Cardiac muscle cell (in vitro differentiated cells and primary cell): ENCODE results near the gene FBXL19. TPM values are rescaled to one million over a fixed set of nuclear protein-coding genes. Genes with fewer than 3 reads are reported as not detected.
"Not testable (repeated sequence)": the region's sequence is repeated elsewhere in the genome, so short reads cannot be mapped to it uniquely, and the experiment has no call there.

ENCODE experiments used
- DNase-seq, 2 donors: peaks; one replicate each; pipeline versions ENCODE4 v3.0.0 to v3.0.0-alpha.2; 2010 to 2017; ENCODE audit warnings: low read depth in 1 of 2, low spot score in 1 of 2
- H3K27ac ChIP-seq: fragments of 200-600 bp; sonication (generic); 2 replicates; pipeline ENCODE4 v1.5.1; 2016
- H3K27me3 ChIP-seq: fragments of 200-600 bp; sonication (generic); 2 replicates; pipeline ENCODE4 v1.6.0; 2016; ENCODE audit warnings: control low read depth
- H3K36me3 ChIP-seq: fragments of 200-600 bp; sonication (generic); 2 replicates; pipeline ENCODE4 v1.5.1; 2016; ENCODE audit warnings: control low read depth
- H3K4me1 ChIP-seq: fragments of 200-600 bp; sonication (generic); 2 replicates; pipeline ENCODE4 v1.8.1; 2017; ENCODE audit warnings: low read depth, mild to moderate bottlenecking, mixed run types
- H3K4me3 ChIP-seq: fragments of 200-600 bp; sonication (generic); 2 replicates; pipeline ENCODE4 v1.5.1; 2016; ENCODE audit warnings: mild to moderate bottlenecking
- H3K9me3 ChIP-seq: fragments of 200-600 bp; sonication (generic); 2 replicates; pipeline ENCODE4 v1.5.1; 2017; ENCODE audit warnings: low read depth, mild to moderate bottlenecking, control low read depth
- polyA plus RNA-seq: library from polyadenylated mRNA; unstranded; fragments of >200 nt; fragmentation: Nextera tagmentation; extraction: Ambion mirVana; gene quantifications from 2 replicates; pipeline ENCODE4 v1.2.1, GENCODE V29; 2016
- total RNA-seq: library from RNA; depleted of rRNA; stranded (reverse); fragments of >200 nt; gene quantifications from 2 replicates; pipeline ENCODE4 v1.2.3, GENCODE V29; 2016
- TF ChIP-seq, protein P1 (sequence below): IDR thresholded peaks from 2 replicates; pipeline ENCODE4 v1.5.1; 2012; ENCODE audit warnings: low read depth, mild to moderate bottlenecking, low read length

The FBXL19 gene
- total and polyA plus RNA-seq, 2 experiments from 2014 or later, result 4.0 to 60.0 TPM

- TF ChIP-seq, protein P1, sequence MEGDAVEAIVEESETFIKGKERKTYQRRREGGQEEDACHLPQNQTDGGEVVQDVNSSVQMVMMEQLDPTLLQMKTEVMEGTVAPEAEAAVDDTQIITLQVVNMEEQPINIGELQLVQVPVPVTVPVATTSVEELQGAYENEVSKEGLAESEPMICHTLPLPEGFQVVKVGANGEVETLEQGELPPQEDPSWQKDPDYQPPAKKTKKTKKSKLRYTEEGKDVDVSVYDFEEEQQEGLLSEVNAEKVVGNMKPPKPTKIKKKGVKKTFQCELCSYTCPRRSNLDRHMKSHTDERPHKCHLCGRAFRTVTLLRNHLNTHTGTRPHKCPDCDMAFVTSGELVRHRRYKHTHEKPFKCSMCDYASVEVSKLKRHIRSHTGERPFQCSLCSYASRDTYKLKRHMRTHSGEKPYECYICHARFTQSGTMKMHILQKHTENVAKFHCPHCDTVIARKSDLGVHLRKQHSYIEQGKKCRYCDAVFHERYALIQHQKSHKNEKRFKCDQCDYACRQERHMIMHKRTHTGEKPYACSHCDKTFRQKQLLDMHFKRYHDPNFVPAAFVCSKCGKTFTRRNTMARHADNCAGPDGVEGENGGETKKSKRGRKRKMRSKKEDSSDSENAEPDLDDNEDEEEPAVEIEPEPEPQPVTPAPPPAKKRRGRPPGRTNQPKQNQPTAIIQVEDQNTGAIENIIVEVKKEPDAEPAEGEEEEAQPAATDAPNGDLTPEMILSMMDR, result no peak
- no peak overlapping the region for H3K27ac ChIP-seq
- H3K27me3 ChIP-seq, result no peaks in the 10 kb centered on the region
- DNase-seq, result no peak
- peaks cover 18% of the 10 kb centered on the region for H3K4me1 ChIP-seq
- no peak overlapping the region for H3K4me3 ChIP-seq
- peaks cover 15% of the 10 kb centered on the region for H3K36me3 ChIP-seq
- H3K9me3 ChIP-seq, result no peaks in the 10 kb centered on the region
Measured at GRCh38 chr16:30929167-30929566, 5.8 kb downstream of the FBXL19 start.

DNA sequence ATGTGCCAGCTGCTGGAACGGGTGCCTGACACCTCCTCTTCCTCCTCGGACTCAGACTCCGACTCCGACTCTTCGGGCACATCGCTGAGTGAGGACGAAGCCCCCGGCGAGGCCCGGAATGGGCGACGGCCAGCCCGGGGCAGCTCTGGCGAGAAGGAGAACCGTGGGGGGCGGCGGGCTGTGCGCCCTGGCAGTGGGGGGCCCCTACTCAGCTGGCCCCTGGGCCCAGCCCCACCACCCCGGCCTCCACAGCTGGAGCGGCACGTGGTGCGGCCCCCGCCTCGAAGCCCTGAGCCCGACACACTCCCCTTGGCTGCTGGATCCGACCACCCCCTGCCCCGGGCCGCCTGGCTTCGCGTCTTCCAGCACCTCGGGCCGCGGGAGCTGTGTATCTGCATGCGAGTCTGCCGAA lies 6.8 kb downstream of the FBXL19 start:
- H3K36me3 ChIP-seq, result peaks cover 15% of the 10 kb centered on the region
- DNase-seq, result no peak
- no peak overlapping the region for H3K4me3 ChIP-seq
- TF ChIP-seq, protein P1, result no peak
- peak overlapping the region; percentile 88 for H3K27ac ChIP-seq
- H3K9me3 ChIP-seq, result no peaks in the 10 kb centered on the region
- no peaks in the 10 kb centered on the region for H3K27me3 ChIP-seq
- peaks cover 18% of the 10 kb centered on the region for H3K4me1 ChIP-seq

DNA sequence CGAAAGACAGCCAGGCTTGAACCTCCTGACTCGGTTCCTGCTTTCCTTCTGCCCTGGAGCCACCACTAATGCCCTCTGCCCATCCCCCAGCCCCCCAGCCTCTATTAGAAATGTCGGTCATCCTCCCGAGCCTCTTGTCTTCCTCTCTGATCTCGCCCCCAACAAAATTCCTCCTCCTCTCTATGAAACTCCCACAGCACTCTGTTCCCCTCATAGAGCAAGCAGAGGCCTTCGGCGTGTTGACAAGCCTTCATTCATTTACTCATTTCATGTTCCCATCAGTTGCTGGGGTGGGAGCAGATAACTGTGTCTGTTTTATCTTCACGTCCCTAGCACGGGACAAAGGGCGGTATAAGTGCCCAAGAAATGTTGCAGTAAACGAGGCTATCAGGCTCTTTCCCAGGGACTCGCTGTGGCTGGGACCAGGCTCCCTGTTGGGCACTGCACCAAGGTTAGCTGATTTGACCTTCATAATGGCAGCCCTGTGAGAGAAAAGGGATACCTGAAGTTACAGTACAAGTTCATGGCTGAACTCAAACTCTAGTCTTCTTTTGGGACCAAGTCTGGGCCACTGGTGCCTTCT lies 7.8 kb downstream of the FBXL19 start:
- no peaks in the 10 kb centered on the region for H3K9me3 ChIP-seq
- TF ChIP-seq, protein P1, result no peak
- H3K27ac ChIP-seq, result peak overlapping the region; percentile 88
- no peaks in the 10 kb centered on the region for H3K27me3 ChIP-seq
- H3K4me1 ChIP-seq, result peaks cover 18% of the 10 kb centered on the region
- DNase-seq, result peak in 1 of 2 donors; percentile 37
- peaks cover 15% of the 10 kb centered on the region for H3K36me3 ChIP-seq
- H3K4me3 ChIP-seq, result no peak overlapping the region

DNA sequence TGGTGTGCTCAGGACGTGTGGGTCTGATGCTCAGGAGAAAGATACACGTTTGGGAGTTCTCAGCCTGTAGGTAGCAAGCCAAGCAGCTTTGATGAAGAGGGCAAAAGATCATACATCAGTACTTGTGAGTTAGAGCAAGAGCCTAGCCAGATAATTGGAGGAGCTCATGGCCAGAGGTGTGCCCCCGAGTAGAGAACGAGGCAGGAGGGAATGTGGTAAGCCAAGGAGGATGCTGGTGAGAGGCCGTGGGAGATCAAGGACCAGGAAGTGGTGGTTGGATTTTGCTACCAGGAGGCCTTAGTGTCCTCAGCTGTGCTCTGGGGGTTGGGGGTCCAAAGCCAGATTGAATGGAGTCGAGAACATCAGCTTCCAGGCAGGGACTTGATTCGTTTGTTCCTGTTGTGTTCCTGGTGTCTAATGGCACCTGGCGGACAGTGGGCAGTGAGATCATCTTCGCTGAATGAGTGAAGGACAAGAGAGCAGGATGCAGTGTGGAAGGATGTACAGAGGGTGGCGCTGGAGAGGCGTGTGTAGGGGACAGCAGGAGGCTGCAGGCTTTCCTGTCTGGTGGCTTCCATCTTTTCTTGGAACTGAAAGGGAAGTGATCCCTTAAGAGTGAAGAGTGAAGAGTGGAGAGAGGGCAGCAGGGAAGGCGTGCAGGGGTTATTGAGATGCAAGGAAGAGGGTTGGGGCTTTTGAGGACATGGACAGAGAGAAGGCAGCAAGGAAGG lies 11.6 kb downstream of the FBXL19 start:
- H3K27me3 ChIP-seq, result no peaks in the 10 kb centered on the region
- H3K9me3 ChIP-seq, result no peaks in the 10 kb centered on the region
- H3K4me1 ChIP-seq, result peaks cover 14% of the 10 kb centered on the region
- peak overlapping the region; percentile 43 for H3K27ac ChIP-seq
- TF ChIP-seq, protein P1, result peak; percentile 66
- H3K36me3 ChIP-seq, result peaks cover 14% of the 10 kb centered on the region
- H3K4me3 ChIP-seq, result no peak overlapping the region
- DNase-seq, result peak; percentile 53 to 58

DNA sequence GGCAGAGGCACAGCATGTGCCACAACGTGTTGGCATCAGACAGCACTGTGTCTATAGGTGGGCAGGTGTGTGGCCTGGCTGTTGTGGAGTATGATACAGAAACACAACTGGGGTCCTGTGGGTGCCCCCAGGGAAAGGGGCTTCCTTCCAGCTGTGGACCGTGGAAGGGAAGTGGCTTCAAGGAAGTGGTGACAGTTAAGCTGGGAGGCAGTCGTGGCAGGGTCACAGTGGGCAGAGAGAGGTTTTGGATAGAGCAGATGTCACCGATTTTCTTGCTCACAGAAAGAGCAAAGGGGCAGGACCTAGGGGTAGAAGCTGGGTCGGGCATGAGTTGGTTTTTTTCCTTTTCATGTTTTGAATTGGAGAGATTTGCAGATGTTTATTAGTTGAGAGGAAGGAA lies 14.3 kb downstream of the FBXL19 start:
- H3K4me3 ChIP-seq, result no peak overlapping the region
- no peak for DNase-seq
- TF ChIP-seq, protein P1, result no peak
- no peak overlapping the region for H3K27ac ChIP-seq
- no peaks in the 10 kb centered on the region for H3K4me1 ChIP-seq
- no peaks in the 10 kb centered on the region for H3K27me3 ChIP-seq
- no peaks in the 10 kb centered on the region for H3K9me3 ChIP-seq
- peaks cover 7% of the 10 kb centered on the region for H3K36me3 ChIP-seq

DNA sequence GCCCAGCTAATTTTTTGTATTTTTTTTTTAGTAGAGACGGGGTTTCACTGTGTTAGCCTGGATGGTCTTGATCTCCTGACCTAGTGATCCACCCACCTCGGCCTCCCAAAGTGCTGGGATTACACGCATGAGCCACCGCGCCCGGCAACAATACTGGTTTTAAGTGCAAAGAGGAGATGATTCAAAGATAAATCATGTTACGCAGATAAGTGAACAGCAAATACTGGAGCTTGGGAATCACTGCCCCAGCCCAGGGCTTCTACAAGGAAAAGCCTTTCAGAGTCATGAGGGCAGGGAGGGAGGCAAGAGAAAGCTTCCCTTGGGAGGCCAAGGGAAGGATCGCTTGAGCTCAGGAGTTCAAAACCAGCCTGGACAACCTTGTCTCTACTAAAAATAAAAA lies 16.2 kb downstream of the FBXL19 start:
- H3K4me3 ChIP-seq, H3K27ac ChIP-seq, DNase-seq, H3K9me3 ChIP-seq, H3K4me1 ChIP-seq, H3K27me3 ChIP-seq: not testable (repeated sequence)
- H3K36me3 ChIP-seq, result peaks cover 15% of the 10 kb centered on the region
